Osteoblast (primary cell): ENCODE data around the gene MYOM1. TPM values are rescaled to one million over a fixed set of nuclear protein-coding genes. Genes with fewer than 3 reads are reported as not detected.

ENCODE experiments used
- DNase-seq: peaks from one replicate; pipeline ENCODE4 v3.0.0; 2011; ENCODE audit warnings: low spot score, mixed read lengths; ENCODE audit not compliant: insufficient read length; ENCODE audit errors: missing footprints
- H2AFZ ChIP-seq: 2 replicates; pipeline ENCODE4 v1.6.0; 2011; ENCODE audit warnings: mild to moderate bottlenecking, low read length
- H3K27ac ChIP-seq: 2 replicates; pipeline ENCODE4 v1.5.1; 2011; ENCODE audit warnings: mild to moderate bottlenecking, low read depth, low read length, moderate library complexity
- H3K27me3 ChIP-seq: 2 replicates; pipeline ENCODE4 v1.6.0; 2012; ENCODE audit warnings: mild to moderate bottlenecking, control low read depth, inconsistent platforms, low read length, moderate library complexity; ENCODE audit not compliant: insufficient read depth
- H3K36me3 ChIP-seq: 2 replicates; pipeline ENCODE4 v1.5.1; 2011; ENCODE audit warnings: mild to moderate bottlenecking, low read length, control low read depth, moderate library complexity; ENCODE audit not compliant: insufficient read depth
- H3K4me1 ChIP-seq: 2 replicates; pipeline ENCODE4 v1.5.1; 2011; ENCODE audit warnings: mild to moderate bottlenecking, low read length, control low read depth, moderate library complexity; ENCODE audit not compliant: insufficient read depth
- H3K4me2 ChIP-seq: 2 replicates; pipeline ENCODE4 v1.6.0; 2011; ENCODE audit warnings: mild to moderate bottlenecking, low read length; ENCODE audit not compliant: insufficient read depth
- H3K4me3 ChIP-seq: fragments of 200-600 bp; sonication (generic); 3 replicates; pipeline ENCODE4 v1.5.1; 2012; ENCODE audit warnings: mild to moderate bottlenecking, low read length, inconsistent platforms; ENCODE audit not compliant: insufficient read depth
- H3K79me2 ChIP-seq: 2 replicates; pipeline ENCODE4 v1.6.0; 2012; ENCODE audit warnings: mild to moderate bottlenecking, low read length, control low read depth, inconsistent platforms; ENCODE audit not compliant: insufficient read depth
- H3K9me3 ChIP-seq: 2 replicates; pipeline ENCODE4 v1.5.1; 2011; ENCODE audit warnings: low read depth, low read length, control low read depth
- H4K20me1 ChIP-seq: 2 replicates; pipeline ENCODE4 v1.6.0; 2012; ENCODE audit warnings: mild to moderate bottlenecking, low read length, control low read depth; ENCODE audit not compliant: insufficient read depth
- total RNA-seq: library from RNA; depleted of rRNA; stranded (reverse); fragments of >200 nt; gene quantifications from 2 replicates; pipeline ENCODE4 v1.2.3, GENCODE V29; 2012
- TF ChIP-seq, protein P1 (sequence below): IDR thresholded peaks from 2 replicates; pipeline ENCODE4 v1.5.1; 2011; ENCODE audit warnings: mild to moderate bottlenecking, low read depth, low read length, moderate library complexity; ENCODE audit errors: extremely low read depth

MYOM1 gene
- total RNA-seq, 1 donor, result 1.8 TPM

DNA sequence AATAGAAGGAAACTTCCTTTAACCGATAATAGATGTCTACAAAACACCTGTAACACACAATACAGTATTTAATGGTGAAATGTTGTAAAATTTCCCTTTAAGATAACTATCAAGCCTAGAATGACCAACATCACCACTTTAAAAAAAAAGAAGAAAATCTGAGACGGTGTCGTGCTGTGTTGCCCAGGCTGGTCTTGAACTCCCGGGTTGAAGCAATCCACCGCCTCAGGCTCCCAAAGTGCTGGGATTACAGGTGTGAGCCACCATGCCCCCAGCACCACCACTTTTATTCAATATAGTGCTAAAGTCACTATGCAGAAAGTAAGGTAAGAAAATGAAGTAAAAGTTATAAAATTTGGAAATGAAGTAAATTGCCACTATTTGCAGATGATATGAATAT lies 96.9 kb downstream of the MYOM1 start:
- Histone ChIP-seq H3K79me2 (no peaks in the 10 kb centered on the region), H3K27ac (no peak overlapping the region), H4K20me1 (no peaks in the 10 kb centered on the region), H3K4me2 (no peak overlapping the region), H3K4me3 (no peak overlapping the region), H3K36me3 (no peaks in the 10 kb centered on the region), H2AFZ (no peak overlapping the region), H3K9me3 (no peaks in the 10 kb centered on the region), H3K4me1 (no peaks in the 10 kb centered on the region), H3K27me3 (no peaks in the 10 kb centered on the region)
- TF ChIP-seq, protein P1, sequence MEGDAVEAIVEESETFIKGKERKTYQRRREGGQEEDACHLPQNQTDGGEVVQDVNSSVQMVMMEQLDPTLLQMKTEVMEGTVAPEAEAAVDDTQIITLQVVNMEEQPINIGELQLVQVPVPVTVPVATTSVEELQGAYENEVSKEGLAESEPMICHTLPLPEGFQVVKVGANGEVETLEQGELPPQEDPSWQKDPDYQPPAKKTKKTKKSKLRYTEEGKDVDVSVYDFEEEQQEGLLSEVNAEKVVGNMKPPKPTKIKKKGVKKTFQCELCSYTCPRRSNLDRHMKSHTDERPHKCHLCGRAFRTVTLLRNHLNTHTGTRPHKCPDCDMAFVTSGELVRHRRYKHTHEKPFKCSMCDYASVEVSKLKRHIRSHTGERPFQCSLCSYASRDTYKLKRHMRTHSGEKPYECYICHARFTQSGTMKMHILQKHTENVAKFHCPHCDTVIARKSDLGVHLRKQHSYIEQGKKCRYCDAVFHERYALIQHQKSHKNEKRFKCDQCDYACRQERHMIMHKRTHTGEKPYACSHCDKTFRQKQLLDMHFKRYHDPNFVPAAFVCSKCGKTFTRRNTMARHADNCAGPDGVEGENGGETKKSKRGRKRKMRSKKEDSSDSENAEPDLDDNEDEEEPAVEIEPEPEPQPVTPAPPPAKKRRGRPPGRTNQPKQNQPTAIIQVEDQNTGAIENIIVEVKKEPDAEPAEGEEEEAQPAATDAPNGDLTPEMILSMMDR, result no peak
- no peak for DNase-seq

DNA sequence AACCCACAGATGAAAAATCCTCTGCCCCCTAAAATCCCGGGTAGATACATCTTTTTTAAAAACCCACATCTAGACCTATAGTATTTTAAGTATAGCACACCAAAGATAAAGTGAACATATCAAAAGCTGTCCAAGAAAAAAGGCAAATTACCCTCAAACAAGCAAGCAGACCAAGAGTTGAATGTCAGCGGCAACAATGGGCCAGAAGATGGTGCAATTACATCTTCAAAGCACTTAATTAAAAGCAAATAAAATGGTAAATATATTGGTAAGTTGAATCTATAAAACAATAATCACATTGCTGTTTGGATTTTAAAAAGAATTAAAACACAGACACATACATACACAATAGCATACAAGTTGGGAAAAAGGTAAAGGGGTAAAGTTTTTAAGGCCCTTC lies 98.5 kb downstream of the MYOM1 start:
- H3K36me3 ChIP-seq, result no peaks in the 10 kb centered on the region
- no peak for DNase-seq
- TF ChIP-seq, protein P1, result no peak
- no peak overlapping the region for H2AFZ ChIP-seq
- no peak overlapping the region for H3K4me2 ChIP-seq
- no peaks in the 10 kb centered on the region for H3K4me1 ChIP-seq
- no peak overlapping the region for H3K4me3 ChIP-seq
- H4K20me1 ChIP-seq, result no peaks in the 10 kb centered on the region
- H3K9me3 ChIP-seq, result no peaks in the 10 kb centered on the region
- no peaks in the 10 kb centered on the region for H3K79me2 ChIP-seq
- no peaks in the 10 kb centered on the region for H3K27me3 ChIP-seq
- H3K27ac ChIP-seq, result no peak overlapping the region

GRCh38 chr18:3120356-3120755 lies 99.4 kb downstream of the MYOM1 start:
- no peak overlapping the region for H3K27ac ChIP-seq
- no peaks in the 10 kb centered on the region for H3K36me3 ChIP-seq
- TF ChIP-seq, protein P1, result no peak
- no peak overlapping the region for H2AFZ ChIP-seq
- no peak overlapping the region for H3K4me3 ChIP-seq
- no peaks in the 10 kb centered on the region for H3K27me3 ChIP-seq
- H4K20me1 ChIP-seq, result no peaks in the 10 kb centered on the region
- no peak for DNase-seq
- no peaks in the 10 kb centered on the region for H3K9me3 ChIP-seq
- H3K4me1 ChIP-seq, result no peaks in the 10 kb centered on the region
- H3K79me2 ChIP-seq, result no peaks in the 10 kb centered on the region
- no peak overlapping the region for H3K4me2 ChIP-seq

DNA sequence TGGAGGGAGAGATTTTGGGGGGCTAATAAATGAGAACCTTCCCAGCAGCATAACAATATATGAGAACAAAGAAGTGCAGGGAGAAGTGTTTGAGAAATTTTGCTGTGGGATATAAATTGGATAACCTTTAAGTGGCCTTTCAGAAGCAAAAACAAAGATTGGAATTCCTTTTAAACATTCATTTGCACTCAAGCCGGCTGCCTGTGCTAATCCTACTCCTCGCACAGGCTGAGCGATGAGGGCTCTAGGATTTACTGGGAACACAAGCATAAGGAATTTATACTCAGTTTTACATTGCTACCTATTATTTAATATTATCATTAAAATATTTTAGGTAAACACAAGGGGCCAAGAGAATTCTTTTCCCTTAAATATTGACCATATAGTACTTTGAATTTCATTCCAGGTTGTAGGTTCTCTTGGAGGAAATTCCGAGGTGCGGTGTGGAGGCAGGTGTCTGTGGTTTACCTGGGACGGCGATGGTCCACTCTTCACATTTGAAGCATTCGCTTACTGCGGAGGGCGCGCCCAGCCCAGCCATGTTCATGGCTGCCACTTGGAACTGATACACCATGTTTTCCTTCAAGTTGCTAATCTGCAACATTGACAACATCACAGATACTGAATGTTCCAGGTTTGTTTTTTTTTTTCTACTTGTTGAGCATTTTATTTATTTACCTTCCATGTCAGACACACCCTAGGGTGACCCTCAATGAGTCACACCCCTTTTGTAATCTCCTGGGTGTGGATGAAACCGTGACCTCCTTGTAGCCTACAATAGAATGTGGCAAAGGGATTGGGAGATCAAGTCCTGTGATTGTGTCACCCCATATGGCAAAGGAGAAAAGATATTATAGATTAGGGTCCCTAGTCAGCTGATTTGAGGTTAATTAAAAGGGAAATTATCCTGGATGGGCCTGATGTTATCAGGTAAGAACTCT lies 100.1 kb downstream of the MYOM1 start:
- Histone ChIP-seq H4K20me1 (no peaks in the 10 kb centered on the region), H3K4me1 (no peaks in the 10 kb centered on the region), H2AFZ (no peak overlapping the region), H3K4me2 (no peak overlapping the region), H3K36me3 (no peaks in the 10 kb centered on the region), H3K9me3 (no peaks in the 10 kb centered on the region), H3K4me3 (no peak overlapping the region), H3K79me2 (no peaks in the 10 kb centered on the region), H3K27ac (no peak overlapping the region), H3K27me3 (no peaks in the 10 kb centered on the region)
- TF ChIP-seq, protein P1, result no peak
- no peak for DNase-seq
